ENCODE data around the gene IGFN1.

DNA sequence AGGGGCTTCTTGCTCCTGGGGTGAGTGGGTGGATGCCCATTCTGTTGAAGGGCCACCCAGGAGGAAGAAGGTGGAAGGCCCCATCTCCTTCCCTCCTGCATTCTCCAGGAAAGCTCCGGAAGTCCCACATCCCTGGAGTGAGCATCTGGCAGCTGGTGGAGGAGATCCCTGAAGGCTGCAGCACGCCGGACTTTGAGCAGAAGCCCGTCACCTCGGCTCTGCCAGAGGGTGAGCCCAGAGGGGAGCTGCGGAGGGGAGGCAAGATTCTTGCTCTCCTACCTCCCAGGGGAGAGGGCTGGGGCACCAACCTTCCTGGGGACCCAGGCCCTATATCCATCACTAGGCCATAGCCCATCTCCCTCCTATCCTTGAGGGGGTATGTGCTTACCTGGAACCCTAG, 3.4 kb downstream of the IGFN1 start:
- TF ChIP-seq, protein P1, sequence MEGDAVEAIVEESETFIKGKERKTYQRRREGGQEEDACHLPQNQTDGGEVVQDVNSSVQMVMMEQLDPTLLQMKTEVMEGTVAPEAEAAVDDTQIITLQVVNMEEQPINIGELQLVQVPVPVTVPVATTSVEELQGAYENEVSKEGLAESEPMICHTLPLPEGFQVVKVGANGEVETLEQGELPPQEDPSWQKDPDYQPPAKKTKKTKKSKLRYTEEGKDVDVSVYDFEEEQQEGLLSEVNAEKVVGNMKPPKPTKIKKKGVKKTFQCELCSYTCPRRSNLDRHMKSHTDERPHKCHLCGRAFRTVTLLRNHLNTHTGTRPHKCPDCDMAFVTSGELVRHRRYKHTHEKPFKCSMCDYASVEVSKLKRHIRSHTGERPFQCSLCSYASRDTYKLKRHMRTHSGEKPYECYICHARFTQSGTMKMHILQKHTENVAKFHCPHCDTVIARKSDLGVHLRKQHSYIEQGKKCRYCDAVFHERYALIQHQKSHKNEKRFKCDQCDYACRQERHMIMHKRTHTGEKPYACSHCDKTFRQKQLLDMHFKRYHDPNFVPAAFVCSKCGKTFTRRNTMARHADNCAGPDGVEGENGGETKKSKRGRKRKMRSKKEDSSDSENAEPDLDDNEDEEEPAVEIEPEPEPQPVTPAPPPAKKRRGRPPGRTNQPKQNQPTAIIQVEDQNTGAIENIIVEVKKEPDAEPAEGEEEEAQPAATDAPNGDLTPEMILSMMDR (IDR thresholded peaks at IDR 0.05), result no peak
- no peak for TF ChIP-seq POLR2A (IDR thresholded peaks at IDR 0.05)
